HepG2 (cell line): ENCODE measurements around the gene SH3BP5. TPM values are rescaled to one million over a fixed set of nuclear protein-coding genes. Genes with fewer than 3 reads are reported as not detected.

Experiments
- HNRNPK ChIP-seq: fragments of 200-400 bp; formaldehyde crosslinking; IDR thresholded peaks from 2 replicates; pipeline ENCODE4 v1.6.1; 2018; ENCODE audit warnings: low read length, low read depth, moderate library complexity, mild to moderate bottlenecking; ENCODE audit not compliant: poor library complexity, severe bottlenecking
- KDM5B ChIP-seq: sonication (generic); formaldehyde crosslinking; IDR thresholded peaks from 2 replicates; pipeline ENCODE4 v1.4.0; 2020; ENCODE audit warnings: missing genetic modification reagents, mild to moderate bottlenecking, borderline replicate concordance
- NFATC3 ChIP-seq: sonication (generic); formaldehyde crosslinking; IDR thresholded peaks from 2 replicates; pipeline ENCODE4 v1.5.1; 2020; ENCODE audit warnings: mild to moderate bottlenecking, missing genetic modification reagents
- ZNF510 ChIP-seq: sonication (generic); formaldehyde crosslinking; IDR thresholded peaks from 2 replicates; pipeline ENCODE4 v1.4.0; 2020; ENCODE audit warnings: low read depth, mild to moderate bottlenecking, missing genetic modification reagents
- ZSCAN9 ChIP-seq: IDR thresholded peaks from 2 replicates; pipeline ENCODE4 v1.6.1; 2016; ENCODE audit warnings: borderline replicate concordance
- polyA plus RNA-seq, 8 experiments: library from polyadenylated mRNA; depleted of rRNA in 3 of 8; stranded (reverse) in 7 of 8; unstranded in 1 of 8; fragments of >200 nt; fragmentation: Illumina TruSeq in 4 of 8; extraction: Trizol in 4 of 8; gene quantifications; 2 replicates each; pipeline versions ENCODE4 v1.2.1 to v1.2.3, GENCODE V29; 2011 to 2016; ENCODE audit warnings: low read depth in 4 of 8, missing spikeins in 1 of 8, mixed read lengths in 1 of 8; ENCODE audit not compliant: insufficient read depth in 1 of 8
- total RNA-seq, 5 experiments: library from RNA; depleted of rRNA; stranded (reverse); fragments of >200 nt; fragmentation: Illumina TruSeq; extraction: Trizol; gene quantifications; 2 replicates each; pipeline ENCODE4 v1.2.3, GENCODE V29; 2016; ENCODE audit warnings: low read depth in 1 of 5
- TF ChIP-seq, protein P1 (sequence below): sonication (generic); formaldehyde crosslinking; IDR thresholded peaks from 2 replicates; pipeline ENCODE4 v1.4.0; 2020; ENCODE audit warnings: mild to moderate bottlenecking, low read depth, missing genetic modification reagents
- TF ChIP-seq, protein P2 (sequence below): IDR thresholded peaks from 2 replicates; pipeline ENCODE4 v1.6.1; 2012; ENCODE audit warnings: low read length, improper control_type of control experiment
- TF ChIP-seq, protein P3 (sequence below): sonication (generic); formaldehyde crosslinking; IDR thresholded peaks from 2 replicates; pipeline ENCODE4 v1.5.0; 2020; ENCODE audit warnings: missing genetic modification reagents

The SH3BP5 gene
- total and polyA plus RNA-seq, 2 of the 13 experiments (the other 11 are each of a cell fraction or from before 2014, with no cell fraction given): 0.09 to 0.16 TPM

DNA sequence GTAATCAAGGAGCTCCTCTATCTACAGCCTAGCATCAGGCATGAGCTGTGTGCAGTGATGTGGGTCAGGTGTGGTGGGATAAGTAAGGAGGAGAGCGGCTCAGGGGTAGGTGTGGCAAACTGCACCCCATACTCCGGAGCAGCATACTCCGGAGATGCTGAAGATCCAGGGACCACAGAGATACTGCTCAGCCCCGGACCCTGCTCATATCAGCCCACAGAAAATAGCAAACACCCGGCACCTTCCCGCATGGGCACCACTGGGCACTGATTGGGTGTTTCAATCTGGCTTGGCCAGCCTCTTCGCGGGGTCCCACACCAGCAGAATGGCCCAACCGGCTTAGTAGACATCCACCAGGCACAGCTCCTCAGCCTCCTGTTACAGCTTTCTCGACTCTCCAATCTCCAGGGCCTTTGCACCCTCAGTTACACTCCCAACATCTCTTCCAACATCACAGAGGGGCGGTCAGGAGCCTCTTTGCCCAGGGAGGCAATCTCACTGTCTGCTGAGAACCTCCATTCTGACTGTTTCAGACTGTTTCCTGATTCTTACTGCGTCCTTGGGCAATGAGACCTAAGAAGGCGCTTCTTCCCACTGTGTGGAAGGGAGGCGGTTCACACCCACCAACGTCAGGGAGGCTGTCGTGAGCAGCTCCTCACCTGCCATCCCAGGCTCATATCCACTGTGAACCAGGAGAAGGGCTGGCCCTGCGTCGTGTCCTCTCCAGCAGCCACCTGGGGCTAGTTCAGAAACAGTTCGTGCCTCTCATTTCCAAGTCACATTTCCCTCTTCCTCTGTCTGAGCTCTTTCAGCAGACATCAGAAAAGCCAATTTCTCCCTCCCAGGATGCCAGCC is 66.5 kb downstream of the SH3BP5 start (continued):
- TF ChIP-seq, protein P1, sequence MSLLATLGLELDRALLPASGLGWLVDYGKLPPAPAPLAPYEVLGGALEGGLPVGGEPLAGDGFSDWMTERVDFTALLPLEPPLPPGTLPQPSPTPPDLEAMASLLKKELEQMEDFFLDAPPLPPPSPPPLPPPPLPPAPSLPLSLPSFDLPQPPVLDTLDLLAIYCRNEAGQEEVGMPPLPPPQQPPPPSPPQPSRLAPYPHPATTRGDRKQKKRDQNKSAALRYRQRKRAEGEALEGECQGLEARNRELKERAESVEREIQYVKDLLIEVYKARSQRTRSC (CRISPR knock-in tag): no peak
- TF ChIP-seq NFATC3 (CRISPR knock-in tag): no peak
- TF ChIP-seq, protein P2, sequence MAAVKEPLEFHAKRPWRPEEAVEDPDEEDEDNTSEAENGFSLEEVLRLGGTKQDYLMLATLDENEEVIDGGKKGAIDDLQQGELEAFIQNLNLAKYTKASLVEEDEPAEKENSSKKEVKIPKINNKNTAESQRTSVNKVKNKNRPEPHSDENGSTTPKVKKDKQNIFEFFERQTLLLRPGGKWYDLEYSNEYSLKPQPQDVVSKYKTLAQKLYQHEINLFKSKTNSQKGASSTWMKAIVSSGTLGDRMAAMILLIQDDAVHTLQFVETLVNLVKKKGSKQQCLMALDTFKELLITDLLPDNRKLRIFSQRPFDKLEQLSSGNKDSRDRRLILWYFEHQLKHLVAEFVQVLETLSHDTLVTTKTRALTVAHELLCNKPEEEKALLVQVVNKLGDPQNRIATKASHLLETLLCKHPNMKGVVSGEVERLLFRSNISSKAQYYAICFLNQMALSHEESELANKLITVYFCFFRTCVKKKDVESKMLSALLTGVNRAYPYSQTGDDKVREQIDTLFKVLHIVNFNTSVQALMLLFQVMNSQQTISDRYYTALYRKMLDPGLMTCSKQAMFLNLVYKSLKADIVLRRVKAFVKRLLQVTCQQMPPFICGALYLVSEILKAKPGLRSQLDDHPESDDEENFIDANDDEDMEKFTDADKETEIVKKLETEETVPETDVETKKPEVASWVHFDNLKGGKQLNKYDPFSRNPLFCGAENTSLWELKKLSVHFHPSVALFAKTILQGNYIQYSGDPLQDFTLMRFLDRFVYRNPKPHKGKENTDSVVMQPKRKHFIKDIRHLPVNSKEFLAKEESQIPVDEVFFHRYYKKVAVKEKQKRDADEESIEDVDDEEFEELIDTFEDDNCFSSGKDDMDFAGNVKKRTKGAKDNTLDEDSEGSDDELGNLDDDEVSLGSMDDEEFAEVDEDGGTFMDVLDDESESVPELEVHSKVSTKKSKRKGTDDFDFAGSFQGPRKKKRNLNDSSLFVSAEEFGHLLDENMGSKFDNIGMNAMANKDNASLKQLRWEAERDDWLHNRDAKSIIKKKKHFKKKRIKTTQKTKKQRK: no peak
- TF ChIP-seq KDM5B: no peak
- TF ChIP-seq, protein P3, sequence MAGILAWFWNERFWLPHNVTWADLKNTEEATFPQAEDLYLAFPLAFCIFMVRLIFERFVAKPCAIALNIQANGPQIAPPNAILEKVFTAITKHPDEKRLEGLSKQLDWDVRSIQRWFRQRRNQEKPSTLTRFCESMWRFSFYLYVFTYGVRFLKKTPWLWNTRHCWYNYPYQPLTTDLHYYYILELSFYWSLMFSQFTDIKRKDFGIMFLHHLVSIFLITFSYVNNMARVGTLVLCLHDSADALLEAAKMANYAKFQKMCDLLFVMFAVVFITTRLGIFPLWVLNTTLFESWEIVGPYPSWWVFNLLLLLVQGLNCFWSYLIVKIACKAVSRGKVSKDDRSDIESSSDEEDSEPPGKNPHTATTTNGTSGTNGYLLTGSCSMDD (CRISPR knock-in tag): no peak
- no peak for TF ChIP-seq ZNF510 (CRISPR knock-in tag)
- no peak for TF ChIP-seq ZSCAN9
- no peak for TF ChIP-seq HNRNPK
